K562 (cell line): ENCODE results near the gene CENPP. TPM values are rescaled to one million over a fixed set of nuclear protein-coding genes. Genes with fewer than 3 reads are reported as not detected.

ENCODE experiments used
- ATAC-seq: fragments of 200-7000 bp; cut with Tn5 transposase; 3 replicates; pipeline ENCODE4 v1.9.1; 2020; ENCODE audit warnings: moderate library complexity
- BruUV-seq: library from RNA; stranded (reverse); fragments of 400-500 nt; replicated peaks from 2 replicates; lab custom pipeline; 2021; lab: Mats Ljungman, UMichigan
- CTCF ChIA-PET: fragments of 300-600 bp; formaldehyde crosslinking; extraction: SDS; loops from one replicate; lab custom pipeline; 2021; ENCODE audit warnings: low intra/inter-chr PET ratio; lab: Yijun Ruan, JAX
- POLR2A ChIA-PET: fragments of 300-600, 350-650 bp; sonication (Branson Sonifier 250); formaldehyde crosslinking; extraction: SDS; loops from one replicate; lab custom pipeline; 2021; ENCODE audit warnings: antibody characterized with exemption, inconsistent platforms; lab: Yijun Ruan, JAX
- DNase-seq, 4 experiments: peaks; one replicate each; pipeline versions ENCODE4 v3.0.0 to v3.0.0-alpha.2; 2011 to 2018; ENCODE audit warnings: low spot score in 3 of 4, mixed read lengths in 3 of 4; ENCODE audit errors: extremely low read depth in 1 of 4
- FAIRE-seq: peaks from 2 replicates; lab custom pipeline; 2011; peaks lifted over from hg19 to GRCh38; lab: Jason Lieb, UNC
- H2AFZ ChIP-seq: 2 replicates; pipeline ENCODE4 v1.6.0; 2011; ENCODE audit warnings: low read depth, low read length, control low read depth, inconsistent platforms
- H3K27ac ChIP-seq: fragments of 200-600 bp; 3 replicates; pipeline ENCODE4 v1.8.0; 2011; ENCODE audit warnings: low read depth, mild to moderate bottlenecking, control low read depth, inconsistent platforms, low read length, moderate library complexity, mixed read lengths; ENCODE audit errors: extremely low read depth
- H3K27me3 ChIP-seq, 2 experiments: fragments of 300-600 bp in 1 of 2; 2 replicates in 1 of 2; 3 replicates in 1 of 2; pipeline versions ENCODE4 v1.6.0 to v1.8.0; 2011; ENCODE audit warnings: inconsistent platforms in 2 of 2, low read length in 2 of 2, mild to moderate bottlenecking in 1 of 2, mixed read lengths in 1 of 2, moderate library complexity in 1 of 2; ENCODE audit not compliant: control insufficient read depth in 2 of 2, insufficient read depth in 2 of 2
- H3K36me3 ChIP-seq: fragments of 300-600 bp; 3 replicates; pipeline ENCODE4 v1.8.0; 2011; ENCODE audit warnings: mild to moderate bottlenecking, low read length, inconsistent platforms; ENCODE audit not compliant: control insufficient read depth, insufficient read depth
- H3K4me1 ChIP-seq, 2 experiments: fragments of 200-600 bp in 1 of 2; replicated peaks in 1 of 2; 2 replicates in 1 of 2; 3 replicates in 1 of 2; pipeline versions ENCODE4 v1.5.1 to v1.8.0; 2011; ENCODE audit warnings: inconsistent platforms in 2 of 2, low read length in 2 of 2, mild to moderate bottlenecking in 1 of 2, mixed read lengths in 1 of 2, moderate library complexity in 1 of 2; ENCODE audit not compliant: control insufficient read depth in 2 of 2, insufficient read depth in 2 of 2
- H3K4me2 ChIP-seq: 2 replicates; pipeline ENCODE4 v1.6.1; 2011; ENCODE audit warnings: low read length, control low read depth, inconsistent platforms, mixed read lengths; ENCODE audit not compliant: insufficient read depth
- H3K4me3 ChIP-seq: fragments of 200-600 bp; sonication (generic), shearing (Covaris generic); 2 replicates; pipeline ENCODE4 v1.5.1; 2016; ENCODE audit warnings: control low read depth, inconsistent platforms
- H3K79me2 ChIP-seq: fragments of 200-600 bp; 3 replicates; pipeline ENCODE4 v1.8.0; 2011; ENCODE audit warnings: low read length, inconsistent platforms; ENCODE audit not compliant: control insufficient read depth, insufficient read depth
- H3K9ac ChIP-seq, 2 experiments: 2 replicates each; pipeline versions ENCODE4 v1.6.0 to v1.6.1; 2011; ENCODE audit warnings: low read depth in 2 of 2, low read length in 2 of 2, control low read depth in 1 of 2, inconsistent platforms in 1 of 2, mild to moderate bottlenecking in 1 of 2, mixed read lengths in 1 of 2; ENCODE audit not compliant: insufficient read depth in 1 of 2
- H3K9me1 ChIP-seq: one replicate; pipeline ENCODE4 v1.6.0; 2011; ENCODE audit warnings: inconsistent platforms, mild to moderate bottlenecking, low read length, moderate library complexity; ENCODE audit not compliant: control insufficient read depth, insufficient read depth
- H3K9me3 ChIP-seq: replicated peaks from 2 replicates; pipeline ENCODE4 v1.5.1; 2011; ENCODE audit warnings: low read depth, low read length, inconsistent platforms; ENCODE audit not compliant: control insufficient read depth, insufficient read depth
- H4K20me1 ChIP-seq: replicated peaks from 2 replicates; pipeline ENCODE4 v1.6.1; 2011; ENCODE audit warnings: low read length, inconsistent platforms, mixed read lengths; ENCODE audit not compliant: control insufficient read depth, insufficient read depth
- CHD4 ChIP-seq: fragments of 200-600 bp; sonication (generic); IDR thresholded peaks from 3 replicates; pipeline ENCODE4 v1.6.1; 2012; ENCODE audit warnings: low read depth, mild to moderate bottlenecking, mixed read lengths, low read length, inconsistent platforms; ENCODE audit not compliant: insufficient read depth, insufficient replicate concordance, poor library complexity, severe bottlenecking
- FOXK1 ChIP-seq: sonication (generic); formaldehyde crosslinking; IDR thresholded peaks from 2 replicates; pipeline ENCODE4 v1.8.0; 2022; ENCODE audit warnings: missing genetic modification reagents, mild to moderate bottlenecking, borderline replicate concordance
- IFI16 ChIP-seq: fragments of 250-450 bp; sonication (Bioruptor Pico); IDR thresholded peaks from 2 replicates; pipeline ENCODE4 v2.1.2; 2022; ENCODE audit warnings: mild to moderate bottlenecking, inconsistent platforms
- NR1H2 ChIP-seq: sonication (generic); formaldehyde crosslinking; IDR thresholded peaks from 2 replicates; pipeline ENCODE4 v1.4.0; 2020; ENCODE audit warnings: mild to moderate bottlenecking, missing genetic modification reagents
- SIRT6 ChIP-seq: IDR thresholded peaks from one replicate; pipeline ENCODE4 v1.6.1; 2012; ENCODE audit warnings: low read depth, mild to moderate bottlenecking, control low read depth, inconsistent platforms, low read length, moderate library complexity
- SMARCA4 ChIP-seq: fragments of 450-650 bp; IDR thresholded peaks from 2 replicates; pipeline ENCODE4 v1.6.1; 2016
- SMARCB1 ChIP-seq: IDR thresholded peaks from 2 replicates; pipeline ENCODE4 v1.6.1; 2011; ENCODE audit warnings: improper control_type of control experiment, low read depth; ENCODE audit not compliant: insufficient read length
- SP1 ChIP-seq: sonication (generic); formaldehyde crosslinking; IDR thresholded peaks from 2 replicates; pipeline ENCODE4 v1.8.1; 2022; ENCODE audit warnings: mild to moderate bottlenecking, missing genetic modification reagents
- TCF3 ChIP-seq: sonication (generic); formaldehyde crosslinking; IDR thresholded peaks from 2 replicates; pipeline ENCODE4 v1.4.0; 2020; ENCODE audit warnings: mild to moderate bottlenecking, missing genetic modification reagents
- ZNF324 ChIP-seq: fragments of 250-450 bp; sonication (Bioruptor Pico); IDR thresholded peaks from 2 replicates; pipeline ENCODE4 v1.4.0; 2020; ENCODE audit warnings: mild to moderate bottlenecking
- ZNF407 ChIP-seq: fragments of 450-650 bp; IDR thresholded peaks from 2 replicates; pipeline ENCODE4 v1.6.1; 2016; ENCODE audit warnings: low read depth
- ZNF740 ChIP-seq, 3 experiments: fragments of 200-800 bp in 1 of 3; sonication (Bioruptor generic) in 1 of 3; sonication (generic) in 1 of 3; formaldehyde crosslinking in 1 of 3; IDR thresholded peaks; 2 replicates each; pipeline versions ENCODE4 v1.6.1 to v1.8.0; 2016 to 2022; ENCODE audit warnings: mild to moderate bottlenecking in 2 of 3, missing compliant biosample characterization in 2 of 3, missing genetic modification characterization in 2 of 3, missing genetic modification reagents in 1 of 3
- WGBS: fragments of 100-300 bp; shearing (Covaris generic); methylation state at CpG from one replicate; pipeline ENCODE4 v1.1.6; 2016; ENCODE audit warnings: low coverage, mixed read lengths; ENCODE audit not compliant: insufficient coverage; ENCODE audit errors: missing lambda C conversion rate; 5-methylcytosine and 5-hydroxymethylcytosine counted together
- in situ Hi-C: fragments of 300-500 bp; cut with MboI; formaldehyde crosslinking; loops from 4 replicates; pipeline ENCODE4 v1.15.0; 2018; ENCODE audit warnings: inconsistent platforms, mixed read lengths
- intact Hi-C: fragments of 100-400 bp; cut with micrococcal nuclease; formaldehyde crosslinking; loops from 2 replicates; pipeline ENCODE4 v1.14.2; 2022
- polyA plus RNA-seq, 8 experiments: library from polyadenylated mRNA; depleted of rRNA in 4 of 8; stranded (reverse) in 5 of 8; unstranded in 3 of 8; fragments of >200 nt; fragmentation: Nextera tagmentation in 2 of 8; fragmentation: Illumina TruSeq in 1 of 8; extraction: Ambion mirVana in 2 of 8; extraction: Trizol in 1 of 8; gene quantifications; 2 replicates each; pipeline versions ENCODE4 v1.2.1 to v1.2.3, GENCODE V29; 2011 to 2014; ENCODE audit warnings: inconsistent platforms in 1 of 8, missing spikeins in 1 of 8
- total RNA-seq, 7 experiments: library from RNA; depleted of rRNA in 6 of 7; stranded (reverse); fragments of >200 nt in 6 of 7; fragmentation: Illumina TruSeq in 2 of 7; extraction: Trizol in 2 of 7; gene quantifications; 2 replicates each; pipeline versions ENCODE4 v1.2.1 to v1.2.3, GENCODE V29; 2011 to 2021; ENCODE audit warnings: low replicate concordance in 1 of 7

Gene CENPP
- total and polyA plus RNA-seq, 9 of the 15 experiments (the other 6 are each of a cell fraction or from before 2014, with no cell fraction given) = 8.0 to 28.5 (median 17.9) TPM

- DNase-seq (no peak), ATAC-seq (no peak), FAIRE-seq (no peak)
- CTCF ChIA-PET = interaction anchor here (0.6 kb wide), 1 partner anchor 696 kb away, joined by 4 read pairs; no protein-coding TSS in a partner anchor
- Histone ChIP-seq H3K9me1 (no peaks in the 10 kb centered on the region), H3K9me3 (no peaks in the 10 kb centered on the region), H3K79me2 (no peaks in the 10 kb centered on the region), H3K4me3 (no peak overlapping the region), H3K27ac (no peak overlapping the region), H4K20me1 (no peaks in the 10 kb centered on the region), H2AFZ (no peak overlapping the region), H3K36me3 (no peaks in the 10 kb centered on the region), H3K9ac (no peak overlapping the region), H3K4me1 (peaks cover 0 to 2% of the 10 kb centered on the region in 2 experiments; a peak in 2 of 5 replicates), H3K27me3 (no peaks in the 10 kb centered on the region), H3K4me2 (no peak overlapping the region)
- 60% methylated on average over 5 of the region's 5 CpGs for WGBS
- intact Hi-C loops = no loop called here
- in situ Hi-C loops = no loop called here
- no TSS peak for BruUV-seq
- POLR2A ChIA-PET = interaction anchor here (1.0 kb wide), 1 partner anchor 10 kb away, joined by 3 read pairs; no protein-coding TSS in a partner anchor
- TF ChIP-seq SIRT6 (no peak), ZNF740 (CRISPR knock-in tag; IDR thresholded peaks at IDR 0.05) (no peak), ZNF740 (tag; IDR thresholded peaks at IDR 0.05) (no peak), TCF3 (CRISPR knock-in tag) (no peak), CHD4 (no peak), IFI16 (CRISPR knock-in tag) (no peak), SP1 (no peak), SMARCB1 (no peak), ZNF324 (no peak), FOXK1 (no peak), NR1H2 (CRISPR knock-in tag) (no peak), SMARCA4 (no peak), ZNF407 (no peak)
Measured at GRCh38 chr9:92483627-92484545, 158.1 kb downstream of the CENPP start.
